ENCODE data around the gene LRRC37A2. TPM values are rescaled to one million over a fixed set of nuclear protein-coding genes. Genes with fewer than 3 reads are reported as not detected.
"Not testable (repeated sequence)": the region's sequence is repeated elsewhere in the genome, so short reads cannot be mapped to it uniquely, and the experiment has no call there.

Gene LRRC37A2
- polyA plus RNA-seq (2013, experiment 1 of 2) = 8.5 TPM
- 8.9 TPM for polyA plus RNA-seq (2013, experiment 2 of 2)

DNA sequence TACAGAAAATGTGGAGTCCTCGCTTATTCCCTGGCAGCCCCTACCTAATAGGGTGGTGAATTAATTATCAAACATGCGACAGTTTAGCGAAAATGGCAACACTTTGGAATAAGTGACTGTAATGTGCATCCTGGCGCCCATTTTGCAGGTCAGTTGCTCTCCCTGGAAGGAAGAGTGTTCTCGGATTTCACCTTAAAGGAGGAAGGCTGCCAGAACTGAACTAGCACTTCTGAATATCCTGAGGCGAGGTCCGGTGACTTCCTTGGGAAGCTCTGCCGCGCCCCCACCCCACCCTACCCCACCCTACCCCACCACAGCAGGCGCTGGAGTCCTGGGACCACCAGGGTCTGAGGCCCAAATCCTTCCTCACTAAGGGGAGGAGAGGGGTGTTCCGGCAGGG, at the start of gene LRRC37A2:
Gene LRRC37A2, plus strand, starts transcription at position 301 of the 400 bp plus-strand sequence. CDS start 245 bp downstream, outside the sequence.
- not testable (repeated sequence) for H3K4me3 ChIP-seq (ENCODE audit: low read length in 2 of 2); H3K79me1 ChIP-seq (ENCODE audit: low read depth, low read length); H3K18ac ChIP-seq (ENCODE audit: low read length); H2BK5ac ChIP-seq (ENCODE audit: low read length); H2AFZ ChIP-seq (ENCODE audit: low read length); DNase-seq (ENCODE audit: low spot score); H3K9me3 ChIP-seq (replicated peaks in 1 of 2; ENCODE audit: control insufficient read depth in 2 of 2, insufficient read depth in 1 of 2, low read depth in 1 of 2, low read length in 2 of 2); H2BK15ac ChIP-seq (ENCODE audit: low read length); H3K4me2 ChIP-seq (ENCODE audit: insufficient read depth, low read length, poor library complexity, severe bottlenecking); H2BK12ac ChIP-seq (ENCODE audit: low read length); H3K4ac ChIP-seq (ENCODE audit: low read length); H3K36me3 ChIP-seq (replicated peaks in 1 of 2; ENCODE audit: control insufficient read depth in 2 of 2, insufficient read depth in 2 of 2, low read length in 2 of 2); H4K91ac ChIP-seq (ENCODE audit: low read depth, low read length, poor library complexity); H3K27ac ChIP-seq (replicated peaks; ENCODE audit: low read length); H3K23ac ChIP-seq (ENCODE audit: low read depth, low read length, poor library complexity); H3K27me3 ChIP-seq (ENCODE audit: control insufficient read depth in 3 of 3, insufficient read depth in 3 of 3, low read depth in 1 of 3, low read length in 3 of 3); H3K14ac ChIP-seq (ENCODE audit: low read length); H3K9ac ChIP-seq (ENCODE audit: low read depth, low read length, poor library complexity); H2BK120ac ChIP-seq (ENCODE audit: low read depth, low read length); H3K4me1 ChIP-seq (ENCODE audit: control insufficient read depth in 2 of 2, insufficient read depth in 1 of 2, low read depth in 1 of 2, low read length in 2 of 2); H2AK5ac ChIP-seq (ENCODE audit: low read depth, low read length); H4K8ac ChIP-seq (ENCODE audit: low read depth, low read length)
- no CpG with 5 or more reads among the region's 11 CpGs for WGBS, 2 donors (ENCODE audit: extremely low coverage in 2 of 2, insufficient read length in 2 of 2, insufficient replicate concordance in 1 of 2)

DNA sequence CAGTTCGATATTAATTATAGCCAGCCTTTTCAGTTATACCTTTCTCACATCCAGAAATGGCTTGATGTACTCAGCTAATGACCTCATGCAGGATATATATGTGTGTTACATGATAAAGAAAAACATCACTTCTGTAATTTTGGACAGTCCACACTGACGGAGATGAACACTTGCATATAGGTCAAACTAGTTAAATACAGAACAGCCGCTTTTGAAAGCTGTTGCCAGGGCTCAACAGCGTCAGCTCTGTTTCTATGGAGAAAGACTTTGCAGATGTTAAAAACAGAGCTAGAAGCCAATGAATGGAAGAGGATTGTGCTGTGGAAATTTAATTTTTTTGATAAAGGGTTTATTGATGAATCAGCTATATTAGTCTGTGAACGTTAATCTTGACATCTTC, 44.6 kb upstream of the LRRC37A2 start:
- H2BK120ac ChIP-seq (ENCODE audit: low read depth, low read length); H2BK12ac ChIP-seq (ENCODE audit: low read length); H3K4me1 ChIP-seq (ENCODE audit: control insufficient read depth in 2 of 2, insufficient read depth in 1 of 2, low read depth in 1 of 2, low read length in 2 of 2); H3K4me2 ChIP-seq (ENCODE audit: insufficient read depth, low read length, poor library complexity, severe bottlenecking); H3K4ac ChIP-seq (ENCODE audit: low read length); H4K91ac ChIP-seq (ENCODE audit: low read depth, low read length, poor library complexity); H3K27me3 ChIP-seq (ENCODE audit: control insufficient read depth in 3 of 3, insufficient read depth in 3 of 3, low read depth in 1 of 3, low read length in 3 of 3); H3K9ac ChIP-seq (ENCODE audit: low read depth, low read length, poor library complexity); H3K14ac ChIP-seq (ENCODE audit: low read length); H3K27ac ChIP-seq (replicated peaks; ENCODE audit: low read length); H3K18ac ChIP-seq (ENCODE audit: low read length); H4K8ac ChIP-seq (ENCODE audit: low read depth, low read length); DNase-seq (ENCODE audit: low spot score); H2AFZ ChIP-seq (ENCODE audit: low read length); H3K23ac ChIP-seq (ENCODE audit: low read depth, low read length, poor library complexity); H2BK15ac ChIP-seq (ENCODE audit: low read length); H3K4me3 ChIP-seq (ENCODE audit: low read length in 2 of 2); H3K79me1 ChIP-seq (ENCODE audit: low read depth, low read length); H3K9me3 ChIP-seq (replicated peaks in 1 of 2; ENCODE audit: control insufficient read depth in 2 of 2, insufficient read depth in 1 of 2, low read depth in 1 of 2, low read length in 2 of 2); H2AK5ac ChIP-seq (ENCODE audit: low read depth, low read length); H2BK5ac ChIP-seq (ENCODE audit: low read length); H3K36me3 ChIP-seq (replicated peaks in 1 of 2; ENCODE audit: control insufficient read depth in 2 of 2, insufficient read depth in 2 of 2, low read length in 2 of 2): not testable (repeated sequence)
- no CpG with 5 or more reads among the region's 5 CpGs for WGBS, 2 donors (ENCODE audit: extremely low coverage in 2 of 2, insufficient read length in 2 of 2, insufficient replicate concordance in 1 of 2)

DNA sequence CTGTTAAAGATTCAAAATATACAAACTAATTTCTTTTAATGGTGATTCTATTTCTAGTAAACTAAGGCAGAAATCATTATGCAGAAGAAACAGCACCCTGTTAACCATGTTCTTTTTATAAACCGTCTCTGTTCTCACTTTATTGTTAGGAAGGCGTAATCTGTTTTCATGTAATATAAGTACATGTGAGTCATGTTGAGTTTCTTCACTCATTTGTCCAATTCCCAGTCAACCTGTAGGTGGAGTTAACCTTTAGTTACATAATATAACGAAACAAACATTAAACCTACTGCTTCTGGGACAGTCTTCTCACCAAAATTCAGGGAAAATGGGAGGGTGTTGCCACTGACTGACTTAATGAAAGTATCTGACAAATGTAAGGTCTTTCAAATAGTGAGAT, 37.8 kb upstream of the LRRC37A2 start:
- H3K27me3 ChIP-seq (ENCODE audit: control insufficient read depth in 3 of 3, insufficient read depth in 3 of 3, low read depth in 1 of 3, low read length in 3 of 3); H3K18ac ChIP-seq (ENCODE audit: low read length); H3K27ac ChIP-seq (replicated peaks; ENCODE audit: low read length); H3K9ac ChIP-seq (ENCODE audit: low read depth, low read length, poor library complexity); H3K36me3 ChIP-seq (replicated peaks in 1 of 2; ENCODE audit: control insufficient read depth in 2 of 2, insufficient read depth in 2 of 2, low read length in 2 of 2); H4K8ac ChIP-seq (ENCODE audit: low read depth, low read length); H2BK5ac ChIP-seq (ENCODE audit: low read length); H3K4me3 ChIP-seq (ENCODE audit: low read length in 2 of 2); H3K4ac ChIP-seq (ENCODE audit: low read length); H2BK15ac ChIP-seq (ENCODE audit: low read length); H3K23ac ChIP-seq (ENCODE audit: low read depth, low read length, poor library complexity); H2AK5ac ChIP-seq (ENCODE audit: low read depth, low read length); H2BK12ac ChIP-seq (ENCODE audit: low read length); H2AFZ ChIP-seq (ENCODE audit: low read length); H3K4me1 ChIP-seq (ENCODE audit: control insufficient read depth in 2 of 2, insufficient read depth in 1 of 2, low read depth in 1 of 2, low read length in 2 of 2); H3K79me1 ChIP-seq (ENCODE audit: low read depth, low read length); H3K9me3 ChIP-seq (replicated peaks in 1 of 2; ENCODE audit: control insufficient read depth in 2 of 2, insufficient read depth in 1 of 2, low read depth in 1 of 2, low read length in 2 of 2); DNase-seq (ENCODE audit: low spot score); H3K14ac ChIP-seq (ENCODE audit: low read length); H3K4me2 ChIP-seq (ENCODE audit: insufficient read depth, low read length, poor library complexity, severe bottlenecking); H4K91ac ChIP-seq (ENCODE audit: low read depth, low read length, poor library complexity); H2BK120ac ChIP-seq (ENCODE audit: low read depth, low read length): not testable (repeated sequence)
- WGBS, 2 donors (ENCODE audit: extremely low coverage in 2 of 2, insufficient read length in 2 of 2, insufficient replicate concordance in 1 of 2) = no CpG with 5 or more reads among the region's 3 CpGs

DNA sequence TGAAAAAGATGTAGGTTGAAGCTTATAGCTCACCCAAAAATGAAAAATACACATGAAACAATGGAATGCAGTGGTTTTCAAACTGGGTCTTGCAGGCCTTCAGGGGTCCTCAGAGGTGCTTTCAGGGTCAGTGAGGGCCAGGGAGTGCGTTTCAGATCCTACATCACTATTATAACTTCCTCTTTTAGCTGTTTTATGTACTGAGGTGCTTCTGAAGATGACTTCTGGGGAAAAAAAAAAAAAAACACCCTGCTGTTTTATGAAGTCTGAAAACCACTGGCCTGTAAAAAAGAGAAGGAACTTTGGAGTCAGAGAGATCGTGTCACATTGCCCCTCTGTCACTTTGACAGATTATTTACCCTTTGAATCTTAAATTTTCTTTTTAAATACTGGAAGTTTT, 36.7 kb upstream of the LRRC37A2 start:
- not testable (repeated sequence) for H3K14ac ChIP-seq (ENCODE audit: low read length); DNase-seq (ENCODE audit: low spot score); H3K4me3 ChIP-seq (ENCODE audit: low read length in 2 of 2); H3K23ac ChIP-seq (ENCODE audit: low read depth, low read length, poor library complexity); H4K91ac ChIP-seq (ENCODE audit: low read depth, low read length, poor library complexity); H3K9ac ChIP-seq (ENCODE audit: low read depth, low read length, poor library complexity); H2AK5ac ChIP-seq (ENCODE audit: low read depth, low read length); H2BK120ac ChIP-seq (ENCODE audit: low read depth, low read length); H3K27me3 ChIP-seq (ENCODE audit: control insufficient read depth in 3 of 3, insufficient read depth in 3 of 3, low read depth in 1 of 3, low read length in 3 of 3); H2AFZ ChIP-seq (ENCODE audit: low read length); H3K4me1 ChIP-seq (ENCODE audit: control insufficient read depth in 2 of 2, insufficient read depth in 1 of 2, low read depth in 1 of 2, low read length in 2 of 2); H3K4ac ChIP-seq (ENCODE audit: low read length); H4K8ac ChIP-seq (ENCODE audit: low read depth, low read length); H3K36me3 ChIP-seq (replicated peaks in 1 of 2; ENCODE audit: control insufficient read depth in 2 of 2, insufficient read depth in 2 of 2, low read length in 2 of 2); H3K79me1 ChIP-seq (ENCODE audit: low read depth, low read length); H3K18ac ChIP-seq (ENCODE audit: low read length); H2BK15ac ChIP-seq (ENCODE audit: low read length); H2BK5ac ChIP-seq (ENCODE audit: low read length); H3K4me2 ChIP-seq (ENCODE audit: insufficient read depth, low read length, poor library complexity, severe bottlenecking); H3K9me3 ChIP-seq (replicated peaks in 1 of 2; ENCODE audit: control insufficient read depth in 2 of 2, insufficient read depth in 1 of 2, low read depth in 1 of 2, low read length in 2 of 2); H2BK12ac ChIP-seq (ENCODE audit: low read length); H3K27ac ChIP-seq (replicated peaks; ENCODE audit: low read length)
- no CpG with 5 or more reads among the region's 2 CpGs for WGBS, 2 donors (ENCODE audit: extremely low coverage in 2 of 2, insufficient read length in 2 of 2, insufficient replicate concordance in 1 of 2)
